K562 (cell line): ENCODE measurements around the gene GPATCH2L. TPM values are rescaled to one million over a fixed set of nuclear protein-coding genes. Genes with fewer than 3 reads are reported as not detected.

ENCODE experiments used
- CHD4 ChIP-seq: fragments of 200-600 bp; sonication (generic); IDR thresholded peaks from 3 replicates; pipeline ENCODE4 v1.6.1; 2012; ENCODE audit warnings: low read depth, mild to moderate bottlenecking, mixed read lengths, low read length, inconsistent platforms; ENCODE audit not compliant: insufficient read depth, insufficient replicate concordance, poor library complexity, severe bottlenecking
- CREM ChIP-seq: IDR thresholded peaks from 2 replicates; pipeline ENCODE4 v1.6.1; 2014; ENCODE audit warnings: antibody characterized with exemption, low read depth
- E2F1 ChIP-seq: sonication (generic); formaldehyde crosslinking; IDR thresholded peaks from 2 replicates; pipeline ENCODE4 v1.8.1; 2023; ENCODE audit warnings: mild to moderate bottlenecking, missing genetic modification reagents, moderate library complexity
- E2F6 ChIP-seq, 2 experiments: IDR thresholded peaks; 2 replicates each; pipeline ENCODE4 v1.6.1; 2011; ENCODE audit warnings: borderline replicate concordance in 1 of 2, control low read depth in 1 of 2, low read depth in 1 of 2, low read length in 1 of 2, mild to moderate bottlenecking in 1 of 2, mixed read lengths in 1 of 2, moderate library complexity in 1 of 2; ENCODE audit not compliant: insufficient read depth in 1 of 2, insufficient read length in 1 of 2, poor library complexity in 1 of 2, severe bottlenecking in 1 of 2; ENCODE audit errors: extremely low read depth in 1 of 2
- KDM5B ChIP-seq: fragments of 200-600 bp; sonication (generic); IDR thresholded peaks from 2 replicates; pipeline ENCODE4 v1.6.1; 2012; ENCODE audit warnings: low read depth, mild to moderate bottlenecking, moderate library complexity, low read length, control low read depth, inconsistent platforms; ENCODE audit not compliant: insufficient replicate concordance
- MAFG ChIP-seq: fragments of 450-650 bp; conservative IDR thresholded peaks from 2 replicates; pipeline ENCODE4 v1.6.1; 2016; ENCODE audit warnings: missing genetic modification characterization, missing compliant biosample characterization
- NELFE ChIP-seq: IDR thresholded peaks from 2 replicates; pipeline ENCODE4 v1.6.1; 2011; ENCODE audit warnings: mild to moderate bottlenecking; ENCODE audit not compliant: insufficient read depth, insufficient read length
- NFXL1 ChIP-seq: fragments of 450-650 bp; formaldehyde crosslinking; IDR thresholded peaks from 2 replicates; pipeline ENCODE4 v1.4.0; 2021; ENCODE audit warnings: mild to moderate bottlenecking
- NR2C1 ChIP-seq, 2 experiments: fragments of 450-650 bp; IDR thresholded peaks; 2 replicates each; pipeline ENCODE4 v1.6.1; 2017; ENCODE audit warnings: mild to moderate bottlenecking in 2 of 2, antibody characterized with exemption in 1 of 2, inconsistent platforms in 1 of 2, missing compliant biosample characterization in 1 of 2, missing genetic modification characterization in 1 of 2
- NUFIP1 ChIP-seq: fragments of 450-650 bp; IDR thresholded peaks from 2 replicates; pipeline ENCODE4 v1.6.1; 2018; ENCODE audit not compliant: partially characterized antibody
- PKNOX1 ChIP-seq: fragments of 450-650 bp; IDR thresholded peaks from 2 replicates; pipeline ENCODE4 v1.6.1; 2016
- PML ChIP-seq: IDR thresholded peaks from 2 replicates; pipeline ENCODE4 v1.6.1; 2012; ENCODE audit warnings: low read length, inconsistent platforms
- RFX1 ChIP-seq: fragments of 450-650 bp; IDR thresholded peaks from 2 replicates; pipeline ENCODE4 v1.6.1; 2016; ENCODE audit warnings: mild to moderate bottlenecking, moderate library complexity
- SMAD2 ChIP-seq: fragments of 150-350 bp; IDR thresholded peaks from 2 replicates; pipeline ENCODE4 v1.6.1; 2014; ENCODE audit warnings: low read depth, mild to moderate bottlenecking, low read length
- SMARCE1 ChIP-seq: fragments of 450-650 bp; IDR thresholded peaks from 2 replicates; pipeline ENCODE4 v1.7.1; 2016; ENCODE audit warnings: mild to moderate bottlenecking
- TAF15 ChIP-seq: fragments of 200-400 bp; formaldehyde crosslinking; IDR thresholded peaks from 2 replicates; pipeline ENCODE4 v1.6.1; 2017; ENCODE audit warnings: mild to moderate bottlenecking, low read depth, low read length, moderate library complexity
- TARDBP ChIP-seq: fragments of 450-650 bp; IDR thresholded peaks from 2 replicates; pipeline ENCODE4 v1.6.1; 2016
- YY1 ChIP-seq, 3 experiments: IDR thresholded peaks; 2 replicates each; pipeline ENCODE4 v1.6.1; 2011; ENCODE audit warnings: low read length in 2 of 3, mild to moderate bottlenecking in 2 of 3, moderate library complexity in 2 of 3, borderline replicate concordance in 1 of 3, control low read depth in 1 of 3, low read depth in 1 of 3; ENCODE audit not compliant: insufficient read depth in 3 of 3, insufficient replicate concordance in 2 of 3, control insufficient read depth in 1 of 3, insufficient read length in 1 of 3; ENCODE audit errors: extremely low read depth in 1 of 3
- ZBTB2 ChIP-seq: fragments of 450-650 bp; IDR thresholded peaks from 2 replicates; pipeline ENCODE4 v1.6.1; 2016; ENCODE audit warnings: antibody characterized with exemption
- ZFP91 ChIP-seq: sonication (generic); formaldehyde crosslinking; IDR thresholded peaks from 2 replicates; pipeline ENCODE4 v1.8.0; 2022; ENCODE audit warnings: mild to moderate bottlenecking, missing genetic modification reagents
- ZNF785 ChIP-seq: fragments of 250-450 bp; sonication (Bioruptor Pico); IDR thresholded peaks from 2 replicates; pipeline ENCODE4 v1.4.0; 2020; ENCODE audit warnings: mild to moderate bottlenecking
- polyA plus RNA-seq, 8 experiments: library from polyadenylated mRNA; depleted of rRNA in 4 of 8; stranded (reverse) in 5 of 8; unstranded in 3 of 8; fragments of >200 nt; fragmentation: Nextera tagmentation in 2 of 8; fragmentation: Illumina TruSeq in 1 of 8; extraction: Ambion mirVana in 2 of 8; extraction: Trizol in 1 of 8; gene quantifications; 2 replicates each; pipeline versions ENCODE4 v1.2.1 to v1.2.3, GENCODE V29; 2011 to 2014; ENCODE audit warnings: inconsistent platforms in 1 of 8, missing spikeins in 1 of 8
- total RNA-seq, 7 experiments: library from RNA; depleted of rRNA in 6 of 7; stranded (reverse); fragments of >200 nt in 6 of 7; fragmentation: Illumina TruSeq in 2 of 7; extraction: Trizol in 2 of 7; gene quantifications; 2 replicates each; pipeline versions ENCODE4 v1.2.1 to v1.2.3, GENCODE V29; 2011 to 2021; ENCODE audit warnings: low replicate concordance in 1 of 7

GPATCH2L gene
- total and polyA plus RNA-seq, 9 of the 15 experiments (the other 6 are each of a cell fraction or from before 2014, with no cell fraction given), result 13.1 to 39.6 (median 20.0) TPM

- no peak for TF ChIP-seq PKNOX1
- TF ChIP-seq CHD4, result no peak
- peak in 1 of 3 experiments; percentile 12 for TF ChIP-seq YY1 (IDR thresholded peaks at IDR 0.05; ENCODE audit: borderline replicate concordance in 1 of 3, control insufficient read depth in 1 of 3, extremely low read depth in 1 of 3, insufficient read depth in 3 of 3, insufficient read length in 1 of 3, insufficient replicate concordance in 2 of 3, low read depth in 1 of 3, low read length in 2 of 3)
- no peak for TF ChIP-seq TARDBP
- TF ChIP-seq CREM, result peak; percentile 46; the same call in 1 of the 2 replicates
- no peak for TF ChIP-seq TAF15
- no peak; the same call in 1 of the 2 replicates for TF ChIP-seq MAFG (tag)
- TF ChIP-seq ZNF785 (CRISPR knock-in tag), result no peak
- no peak for TF ChIP-seq SMARCE1
- TF ChIP-seq SMAD2, result no peak
- 0 out of 2 replicates have a peak, but pooled peaks have one; percentile 37 for TF ChIP-seq ZBTB2
- TF ChIP-seq NUFIP1, result no peak
- no peak for TF ChIP-seq NELFE
- peak in 1 of 2 experiments; percentile 48 for TF ChIP-seq E2F6 (IDR thresholded peaks at IDR 0.05; ENCODE audit: borderline replicate concordance in 1 of 2, extremely low read depth in 1 of 2, insufficient read depth in 1 of 2, insufficient read length in 1 of 2, low read depth in 1 of 2, low read length in 1 of 2, poor library complexity in 1 of 2, severe bottlenecking in 1 of 2)
- no peak for TF ChIP-seq NFXL1 (CRISPR knock-in tag)
- no peak for TF ChIP-seq NR2C1 (IDR thresholded peaks at IDR 0.05)
- no peak for TF ChIP-seq NR2C1 (tag; IDR thresholded peaks at IDR 0.05)
- TF ChIP-seq KDM5B, result peak; percentile 35
- no peak for TF ChIP-seq ZFP91
- no peak for TF ChIP-seq RFX1
- no peak for TF ChIP-seq E2F1 (CRISPR knock-in tag)
- no peak for TF ChIP-seq PML
These were observed 585 bp downstream of the GPATCH2L start (continued) for GRCh38 chr14:76152333-76152681.
